GM19351 (cell line): ENCODE measurements around the gene UEVLD.

ENCODE experiments used
- ATAC-seq: cut with Tn5 transposase; IDR thresholded peaks from one replicate; pipeline ENCODE4 v1.9.1; 2021; ENCODE audit warnings: mild to moderate bottlenecking, moderate library complexity; ENCODE audit not compliant: unreplicated experiment

Gene UEVLD

GRCh38 chr11:18502352-18502751 is 86.2 kb downstream of the UEVLD start:
- ATAC-seq, result no peak

- no peak for ATAC-seq
These were observed 86.9 kb downstream of the UEVLD start for GRCh38 chr11:18501629-18502028.

- ATAC-seq, result no peak
These were observed 90.5 kb downstream of the UEVLD start for GRCh38 chr11:18498039-18498438.

GRCh38 chr11:18495703-18496102 is 92.8 kb downstream of the UEVLD start:
- no peak for ATAC-seq

GRCh38 chr11:18495271-18495670 is 93.3 kb downstream of the UEVLD start:
- no peak for ATAC-seq

- no peak for ATAC-seq
These were observed 95.2 kb downstream of the UEVLD start for GRCh38 chr11:18493310-18493709.

- ATAC-seq, result no peak
These were observed 95.6 kb downstream of the UEVLD start for GRCh38 chr11:18492888-18493287.

- no peak for ATAC-seq
These were observed 96.6 kb downstream of the UEVLD start for GRCh38 chr11:18491924-18492323.

- no peak for ATAC-seq
These were observed 97.6 kb downstream of the UEVLD start for GRCh38 chr11:18490736-18491485.

- ATAC-seq, result no peak
These were observed 98.2 kb downstream of the UEVLD start for GRCh38 chr11:18490319-18490718.

GRCh38 chr11:18485913-18486528 is 102.5 kb downstream of the UEVLD start:
- ATAC-seq, result peak; percentile 51
